OCI-LY1 (cell line): ENCODE results near the gene AGPAT3.

Experiments used
- H2AFZ ChIP-seq: fragments of 200-600 bp; sonication (generic), shearing (Covaris generic); 2 replicates; pipeline ENCODE4 v1.6.0; 2014; ENCODE audit warnings: antibody characterized with exemption, mild to moderate bottlenecking, low read length
- H3F3A ChIP-seq: fragments of 200-600 bp; sonication (generic), shearing (Covaris generic); 2 replicates; pipeline ENCODE4 v1.6.0; 2014; ENCODE audit warnings: mild to moderate bottlenecking, antibody characterized with exemption, low read length, moderate library complexity; ENCODE audit not compliant: insufficient read depth
- H3K27ac ChIP-seq: fragments of 200-600 bp; sonication (generic); 2 replicates; pipeline ENCODE4 v1.5.1; 2014; ENCODE audit warnings: low read length, mixed run types, mild to moderate bottlenecking, low read depth; ENCODE audit not compliant: poor library complexity, severe bottlenecking
- H3K27me3 ChIP-seq: fragments of 200-600 bp; sonication (generic); 2 replicates; pipeline ENCODE4 v1.6.0; 2014; ENCODE audit warnings: antibody characterized with exemption, mild to moderate bottlenecking, low read length, moderate library complexity; ENCODE audit not compliant: insufficient read depth
- H3K36me3 ChIP-seq: fragments of 200-600 bp; sonication (generic); 2 replicates; pipeline ENCODE4 v1.6.1; 2014; ENCODE audit warnings: mild to moderate bottlenecking, antibody characterized with exemption, low read length, moderate library complexity, mixed read lengths; ENCODE audit not compliant: insufficient read depth
- H3K4me1 ChIP-seq: fragments of 200-600 bp; sonication (generic); 2 replicates; pipeline ENCODE4 v1.5.1; 2014; ENCODE audit warnings: mild to moderate bottlenecking, low read length, moderate library complexity; ENCODE audit not compliant: insufficient read depth, severe bottlenecking
- H3K4me2 ChIP-seq: fragments of 200-600 bp; sonication (generic), shearing (Covaris generic); 2 replicates; pipeline ENCODE4 v1.6.1; 2014; ENCODE audit warnings: low read length
- H3K4me3 ChIP-seq: fragments of 200-600 bp; sonication (generic); 2 replicates; pipeline ENCODE4 v1.5.1; 2014; ENCODE audit warnings: low read length, low read depth, mild to moderate bottlenecking, mixed read lengths; ENCODE audit not compliant: poor library complexity, severe bottlenecking
- H3K79me2 ChIP-seq: fragments of 200-600 bp; shearing (Covaris generic); 2 replicates; pipeline ENCODE4 v1.6.1; 2016; ENCODE audit warnings: mixed run types, low read length, mixed read lengths; ENCODE audit not compliant: insufficient read depth
- H3K9ac ChIP-seq: fragments of 200-600 bp; sonication (generic), shearing (Covaris generic); 2 replicates; pipeline ENCODE4 v1.6.1; 2014; ENCODE audit warnings: mild to moderate bottlenecking, low read length, mixed read lengths
- H3K9me2 ChIP-seq: fragments of 200-600 bp; sonication (generic), shearing (Covaris generic); 2 replicates; pipeline ENCODE4 v1.6.1; 2014; ENCODE audit warnings: low read depth, mild to moderate bottlenecking, low read length, mixed read lengths
- H3K9me3 ChIP-seq: fragments of 200-600 bp; shearing (Covaris generic); 2 replicates; pipeline ENCODE4 v1.6.1; 2014; ENCODE audit warnings: low read length, mixed read lengths
- H4K20me1 ChIP-seq: fragments of 200-600 bp; sonication (generic), shearing (Covaris generic); 2 replicates; pipeline ENCODE4 v1.6.0; 2016; ENCODE audit warnings: mild to moderate bottlenecking, low read length; ENCODE audit not compliant: insufficient read depth
- CTCF ChIP-seq: fragments of 200-600 bp; sonication (generic), shearing (Covaris generic); IDR thresholded peaks from 2 replicates; pipeline ENCODE4 v1.5.1; 2017; ENCODE audit warnings: mild to moderate bottlenecking, antibody characterized with exemption, low read length, moderate library complexity, mixed read lengths
- EZH2 ChIP-seq: fragments of 200-600 bp; sonication (generic), shearing (Covaris generic); IDR thresholded peaks from 2 replicates; pipeline ENCODE4 v1.8.0; 2017; ENCODE audit warnings: borderline replicate concordance, mixed run types, mild to moderate bottlenecking, antibody characterized with exemption, low read length, moderate library complexity, mixed read lengths

Gene AGPAT3

GRCh38 chr21:43988506-43989230, 123.6 kb downstream of the AGPAT3 start:
- Histone ChIP-seq H3K4me2 (no peak overlapping the region), H4K20me1 (no peaks in the 10 kb centered on the region), H3K4me1 (peaks cover 5% of the 10 kb centered on the region), H2AFZ (no peak overlapping the region), H3K4me3 (no peak overlapping the region), H3K9me3 (no peaks in the 10 kb centered on the region), H3F3A (no peaks in the 10 kb centered on the region), H3K9me2 (no peaks in the 10 kb centered on the region), H3K27ac (no peak overlapping the region), H3K27me3 (peaks cover 14% of the 10 kb centered on the region), H3K79me2 (no peaks in the 10 kb centered on the region), H3K9ac (no peak overlapping the region), H3K36me3 (no peaks in the 10 kb centered on the region)
- no peak for TF ChIP-seq EZH2
- TF ChIP-seq CTCF, result no peak

GRCh38 chr21:43989401-43989800, 124.4 kb downstream of the AGPAT3 start:
- no peaks in the 10 kb centered on the region for H3K36me3 ChIP-seq

GRCh38 chr21:43991447-43991991, 126.5 kb downstream of the AGPAT3 start:
- Histone ChIP-seq H3F3A (no peaks in the 10 kb centered on the region), H3K4me1 (no peaks in the 10 kb centered on the region), H3K9me2 (no peaks in the 10 kb centered on the region), H4K20me1 (no peaks in the 10 kb centered on the region), H3K27ac (no peak overlapping the region), H3K4me3 (no peak overlapping the region), H3K36me3 (no peaks in the 10 kb centered on the region; the same call in 1 of the 2 replicates), H3K27me3 (peaks cover 11% of the 10 kb centered on the region; the same call in 1 of the 2 replicates), H3K9me3 (no peaks in the 10 kb centered on the region), H3K4me2 (no peak overlapping the region), H3K9ac (no peak overlapping the region), H2AFZ (no peak overlapping the region), H3K79me2 (no peaks in the 10 kb centered on the region)
- no peak for TF ChIP-seq EZH2
- no peak for TF ChIP-seq CTCF

More at GRCh38 chr21:43989401-43989800, 124.4 kb downstream of the AGPAT3 start:
- Histone ChIP-seq H3K4me2 (no peak overlapping the region), H3K27me3 (peaks cover 14% of the 10 kb centered on the region), H3K4me3 (no peak overlapping the region), H2AFZ (no peak overlapping the region), H3K4me1 (peaks cover 5% of the 10 kb centered on the region), H3K79me2 (no peaks in the 10 kb centered on the region), H4K20me1 (no peaks in the 10 kb centered on the region), H3K9me2 (no peaks in the 10 kb centered on the region), H3K9me3 (no peaks in the 10 kb centered on the region), H3F3A (no peaks in the 10 kb centered on the region), H3K9ac (no peak overlapping the region), H3K27ac (no peak overlapping the region)
- TF ChIP-seq EZH2 (no peak), CTCF (no peak)
